HepG2 (cell line): ENCODE measurements around the gene ZCCHC4. TPM values are rescaled to one million over a fixed set of nuclear protein-coding genes. Genes with fewer than 3 reads are reported as not detected.

Experiments
- ATF7-NPFF ChIP-seq: sonication (generic); formaldehyde crosslinking; IDR thresholded peaks from 2 replicates; pipeline ENCODE4 v1.8.1; 2023; ENCODE audit warnings: mild to moderate bottlenecking, low read depth, missing genetic modification reagents, moderate library complexity
- DR1 ChIP-seq: sonication (generic); formaldehyde crosslinking; IDR thresholded peaks from 2 replicates; pipeline ENCODE4 v1.8.0; 2021; ENCODE audit warnings: mild to moderate bottlenecking, missing genetic modification reagents, inconsistent platforms
- FOSL2 ChIP-seq: sonication (generic); formaldehyde crosslinking; IDR thresholded peaks from 2 replicates; pipeline ENCODE4 v1.4.0; 2020; ENCODE audit warnings: missing genetic modification reagents
- FOXA3 ChIP-seq: IDR thresholded peaks from 2 replicates; pipeline ENCODE4 v1.6.1; 2016; ENCODE audit warnings: missing genetic modification reagents, missing compliant biosample characterization
- JARID2 ChIP-seq: sonication (generic); formaldehyde crosslinking; IDR thresholded peaks from 2 replicates; pipeline ENCODE4 v1.8.1; 2023; ENCODE audit warnings: missing genetic modification reagents, inconsistent platforms; ENCODE audit not compliant: insufficient replicate concordance
- NFE2 ChIP-seq: sonication (generic); formaldehyde crosslinking; IDR thresholded peaks from 2 replicates; pipeline ENCODE4 v1.4.0; 2020; ENCODE audit warnings: missing genetic modification reagents
- NFYC ChIP-seq: IDR thresholded peaks from 2 replicates; pipeline ENCODE4 v1.6.1; 2016; ENCODE audit warnings: missing genetic modification reagents, missing compliant biosample characterization
- NKX3-1 ChIP-seq: sonication (generic); formaldehyde crosslinking; IDR thresholded peaks from 2 replicates; pipeline ENCODE4 v1.5.0; 2020; ENCODE audit warnings: missing genetic modification reagents
- PCBP1 ChIP-seq: fragments of 200-400 bp; formaldehyde crosslinking; IDR thresholded peaks from 2 replicates; pipeline ENCODE4 v1.6.1; 2017; ENCODE audit warnings: mild to moderate bottlenecking, low read depth, low read length, borderline replicate concordance
- PRDM4 ChIP-seq: sonication (generic); formaldehyde crosslinking; IDR thresholded peaks from 2 replicates; pipeline ENCODE4 v1.9.0; 2021; ENCODE audit warnings: missing genetic modification reagents, borderline replicate concordance
- STAG1 ChIP-seq: sonication (generic); formaldehyde crosslinking; IDR thresholded peaks from 2 replicates; pipeline ENCODE4 v1.4.0; 2020; ENCODE audit warnings: missing genetic modification reagents
- TBX3 ChIP-seq: fragments of 450-650 bp; IDR thresholded peaks from 2 replicates; pipeline ENCODE4 v1.6.1; 2017; ENCODE audit warnings: antibody characterized with exemption, mild to moderate bottlenecking, inconsistent platforms, borderline replicate concordance
- TEF ChIP-seq: sonication (generic); formaldehyde crosslinking; IDR thresholded peaks from 2 replicates; pipeline ENCODE4 v1.5.0; 2020; ENCODE audit warnings: missing genetic modification reagents
- TERF1 ChIP-seq: sonication (generic); formaldehyde crosslinking; IDR thresholded peaks from 2 replicates; pipeline ENCODE4 v1.8.0; 2022; ENCODE audit warnings: mild to moderate bottlenecking, missing genetic modification reagents, moderate library complexity
- XBP1 ChIP-seq: sonication (generic); formaldehyde crosslinking; IDR thresholded peaks from 2 replicates; pipeline ENCODE4 v1.5.0; 2020; ENCODE audit warnings: missing genetic modification reagents
- ZBED4 ChIP-seq: sonication (generic); formaldehyde crosslinking; IDR thresholded peaks from 2 replicates; pipeline ENCODE4 v1.4.0; 2020; ENCODE audit warnings: missing genetic modification reagents, borderline replicate concordance
- ZBTB14 ChIP-seq: sonication (generic); formaldehyde crosslinking; IDR thresholded peaks from 2 replicates; pipeline ENCODE4 v1.4.0; 2020; ENCODE audit warnings: missing genetic modification reagents
- ZNF101 ChIP-seq: sonication (generic); formaldehyde crosslinking; IDR thresholded peaks from 2 replicates; pipeline ENCODE4 v1.4.0; 2020; ENCODE audit warnings: mild to moderate bottlenecking, low read depth, missing genetic modification reagents, borderline replicate concordance
- ZNF260 ChIP-seq: sonication (generic); formaldehyde crosslinking; IDR thresholded peaks from 2 replicates; pipeline ENCODE4 v1.4.0; 2020; ENCODE audit warnings: missing genetic modification reagents, low read depth, mild to moderate bottlenecking, borderline replicate concordance
- ZNF773 ChIP-seq: sonication (generic); formaldehyde crosslinking; IDR thresholded peaks from 2 replicates; pipeline ENCODE4 v1.4.0; 2020; ENCODE audit warnings: missing genetic modification reagents, borderline replicate concordance
- ZNF792 ChIP-seq: IDR thresholded peaks from 2 replicates; pipeline ENCODE4 v1.6.1; 2016
- polyA plus RNA-seq, 8 experiments: library from polyadenylated mRNA; depleted of rRNA in 3 of 8; stranded (reverse) in 7 of 8; unstranded in 1 of 8; fragments of >200 nt; fragmentation: Illumina TruSeq in 4 of 8; extraction: Trizol in 4 of 8; gene quantifications; 2 replicates each; pipeline versions ENCODE4 v1.2.1 to v1.2.3, GENCODE V29; 2011 to 2016; ENCODE audit warnings: low read depth in 4 of 8, missing spikeins in 1 of 8, mixed read lengths in 1 of 8; ENCODE audit not compliant: insufficient read depth in 1 of 8
- total RNA-seq, 5 experiments: library from RNA; depleted of rRNA; stranded (reverse); fragments of >200 nt; fragmentation: Illumina TruSeq; extraction: Trizol; gene quantifications; 2 replicates each; pipeline ENCODE4 v1.2.3, GENCODE V29; 2016; ENCODE audit warnings: low read depth in 1 of 5

Gene ZCCHC4
- total and polyA plus RNA-seq, 2 of the 13 experiments (the other 11 are each of a cell fraction or from before 2014, with no cell fraction given): 13.2 to 15.0 TPM

- peak; percentile 54; the same call in 1 of the 2 replicates for TF ChIP-seq ZBED4
- peak; percentile 46; the same call in 1 of the 2 replicates for TF ChIP-seq NKX3-1 (CRISPR knock-in tag)
- TF ChIP-seq NFE2 (CRISPR knock-in tag): no peak
- TF ChIP-seq DR1 (CRISPR knock-in tag): peak; percentile 71
- no peak for TF ChIP-seq TBX3
- peak; percentile 28; the same call in 1 of the 2 replicates for TF ChIP-seq PCBP1
- TF ChIP-seq PRDM4: no peak
- peak; percentile 58 for TF ChIP-seq FOSL2 (CRISPR knock-in tag)
- no peak; the same call in 1 of the 2 replicates for TF ChIP-seq ATF7-NPFF
- TF ChIP-seq ZNF101 (CRISPR knock-in tag): no peak
- peak; percentile 41; the same call in 1 of the 2 replicates for TF ChIP-seq STAG1 (CRISPR knock-in tag)
- TF ChIP-seq TERF1 (CRISPR knock-in tag): no peak
- TF ChIP-seq ZNF773 (CRISPR knock-in tag): no peak
- peak; percentile 66 for TF ChIP-seq FOXA3 (CRISPR knock-in tag)
- TF ChIP-seq JARID2 (CRISPR knock-in tag): no peak
- TF ChIP-seq ZBTB14 (CRISPR knock-in tag): no peak
- TF ChIP-seq ZNF792 (CRISPR knock-in tag): peak; percentile 93
- no peak for TF ChIP-seq ZNF260 (CRISPR knock-in tag)
- TF ChIP-seq XBP1 (CRISPR knock-in tag): no peak
- no peak; the same call in 1 of the 2 replicates for TF ChIP-seq NFYC (CRISPR knock-in tag)
- TF ChIP-seq TEF (CRISPR knock-in tag): no peak
Observed at GRCh38 chr4:25312496-25313200, at the start of gene ZCCHC4 (continued).
